CD4-positive, alpha-beta T cell treated with Interleukin-4 for 4 hours (primary cell): Measurements from ENCODE around the gene DSCAM.

ENCODE experiments used
- DNase-seq: peaks from one replicate; pipeline ENCODE4 v3.0.0-alpha.2; 2020

The DSCAM gene

DNA sequence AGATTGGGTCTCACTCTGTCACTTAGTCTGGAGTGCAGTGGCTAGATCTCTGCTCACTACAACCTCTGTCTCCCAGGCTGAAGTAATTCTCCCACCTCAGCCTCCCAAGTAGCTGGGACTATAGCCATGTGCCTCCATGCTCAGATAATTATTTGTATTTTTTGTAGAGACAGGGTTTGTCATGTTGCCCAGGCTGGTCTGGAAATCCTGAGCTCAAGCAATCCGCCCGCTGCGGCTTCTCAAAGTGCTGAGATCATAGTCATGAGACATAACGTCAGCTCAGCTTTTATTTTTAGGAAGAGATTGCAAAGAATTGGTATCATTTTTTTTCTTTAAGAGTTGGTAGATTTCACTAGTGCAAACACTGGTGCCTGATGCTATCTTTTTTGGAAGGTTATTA, 244.9 kb downstream of the DSCAM start:
- no peak for DNase-seq

DNA sequence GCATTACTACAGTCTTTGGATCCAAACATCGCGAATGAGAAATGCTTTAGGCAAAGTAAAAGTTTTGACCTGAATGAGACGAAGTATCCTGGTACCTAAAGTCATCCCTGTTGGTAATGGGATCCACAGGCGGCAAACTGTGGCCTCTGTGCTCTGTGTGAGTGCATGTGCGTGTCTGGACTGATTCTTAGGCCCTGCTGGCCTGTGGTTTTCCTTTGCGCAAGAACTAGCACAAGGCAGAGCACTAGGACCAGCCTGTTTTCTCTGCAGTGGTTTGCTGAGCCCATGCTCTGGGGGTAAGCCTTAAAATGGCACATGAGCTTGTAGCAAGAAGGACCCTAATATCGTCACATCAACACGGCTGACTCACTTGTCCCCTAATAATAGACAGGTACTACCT, 251.2 kb downstream of the DSCAM start:
- no peak for DNase-seq

DNA sequence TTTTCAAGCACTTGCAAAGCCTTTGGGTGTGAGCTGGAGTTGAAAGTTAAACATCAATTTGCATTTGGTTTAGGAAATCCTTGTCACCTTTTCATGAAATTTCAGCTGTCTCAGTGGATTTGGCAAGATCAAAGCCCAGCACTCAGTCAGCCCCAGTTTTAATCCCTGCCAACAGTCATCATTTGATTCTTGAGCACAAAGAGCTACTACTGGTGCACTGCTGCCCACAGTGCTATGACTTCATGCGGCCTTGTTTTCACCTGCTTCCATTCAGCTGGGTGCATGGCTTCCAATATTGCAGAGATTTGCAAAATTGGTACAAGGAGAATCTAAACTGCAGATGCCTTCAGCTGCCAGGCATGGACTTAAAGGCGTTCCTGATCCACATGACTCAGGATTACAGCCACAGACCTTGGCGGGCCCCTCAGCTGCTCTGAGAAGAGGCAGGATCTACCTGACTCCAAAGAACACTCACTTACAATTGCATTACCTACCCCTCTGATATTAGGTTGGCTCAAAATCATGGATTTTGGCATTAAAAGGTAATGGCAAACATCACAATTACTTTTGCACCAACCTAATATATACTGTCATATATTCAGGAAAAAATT, 259.1 kb downstream of the DSCAM start:
- DNase-seq = no peak

DNA sequence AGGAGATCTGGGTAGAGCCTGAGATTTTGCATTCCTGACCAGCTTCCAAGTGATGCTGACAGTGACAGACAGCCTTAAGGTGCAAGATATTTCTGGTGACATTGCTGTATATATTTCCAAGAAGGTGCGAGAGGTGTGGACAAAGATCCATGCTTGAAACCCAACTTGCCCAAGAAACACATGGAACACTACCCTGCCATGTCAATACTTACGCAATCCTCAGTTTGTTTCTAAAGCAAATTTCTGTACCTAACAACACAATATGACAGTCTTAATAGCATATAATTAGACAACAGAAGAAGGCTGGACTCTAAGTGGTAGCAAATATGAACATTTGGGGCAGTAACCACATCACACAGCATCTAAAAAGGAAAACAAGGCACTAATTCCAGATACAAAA, 260.4 kb downstream of the DSCAM start:
- no peak for DNase-seq

DNA sequence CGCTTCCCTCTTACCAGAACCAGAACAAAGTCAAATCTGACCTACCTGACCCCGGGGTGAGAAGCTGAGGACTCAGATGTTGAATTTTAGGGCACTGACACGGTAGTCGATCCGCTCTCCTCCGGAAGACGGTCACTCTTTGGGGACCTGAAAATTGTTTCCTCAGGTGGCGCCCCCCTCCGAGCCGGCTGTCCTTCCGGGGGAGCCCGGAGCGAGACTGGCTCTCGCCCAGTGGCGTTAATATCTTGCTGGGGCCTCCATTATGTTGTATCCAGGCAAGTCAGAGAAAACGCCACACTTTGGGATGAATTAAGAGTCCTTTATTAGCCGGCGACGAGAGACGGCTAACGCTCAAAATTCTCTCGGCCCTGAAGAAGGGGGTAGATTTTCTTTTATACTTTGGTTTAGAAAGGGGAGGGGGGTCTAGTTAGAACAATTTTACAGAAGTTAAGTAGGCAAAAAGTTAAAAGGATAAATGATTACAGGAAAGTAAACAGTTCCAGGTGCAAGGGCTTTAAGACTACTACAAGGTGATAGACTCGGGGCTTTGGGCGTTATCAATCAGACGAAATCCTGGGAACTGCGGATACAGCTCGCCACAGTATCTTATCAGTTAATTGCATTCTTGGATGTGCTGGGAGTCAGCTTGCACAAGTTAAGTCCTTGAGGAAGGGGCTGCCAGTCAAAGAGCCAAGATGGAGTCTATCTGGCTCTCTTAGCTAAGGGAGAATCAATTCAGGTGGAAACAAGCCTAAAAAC, 269.5 kb downstream of the DSCAM start:
- no peak for DNase-seq

DNA sequence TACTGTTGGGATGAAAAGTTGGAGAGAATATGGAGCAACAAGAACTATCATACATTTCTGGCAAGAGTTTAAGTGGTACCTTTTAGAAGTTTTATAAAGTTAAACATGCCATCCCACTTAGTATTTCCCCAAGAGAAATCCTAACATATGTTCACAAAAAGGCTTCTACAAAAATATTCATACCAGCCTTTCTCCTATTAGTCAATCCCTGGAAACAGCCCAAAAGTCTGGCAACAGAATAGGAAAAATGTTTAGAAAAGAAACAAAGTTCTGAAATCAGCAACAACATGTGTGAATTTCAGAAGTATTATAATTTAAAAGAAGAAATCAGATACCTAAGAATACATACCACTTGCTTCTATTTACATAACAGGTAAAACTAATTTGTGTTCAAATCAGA, 271.0 kb downstream of the DSCAM start:
- DNase-seq = no peak

DNA sequence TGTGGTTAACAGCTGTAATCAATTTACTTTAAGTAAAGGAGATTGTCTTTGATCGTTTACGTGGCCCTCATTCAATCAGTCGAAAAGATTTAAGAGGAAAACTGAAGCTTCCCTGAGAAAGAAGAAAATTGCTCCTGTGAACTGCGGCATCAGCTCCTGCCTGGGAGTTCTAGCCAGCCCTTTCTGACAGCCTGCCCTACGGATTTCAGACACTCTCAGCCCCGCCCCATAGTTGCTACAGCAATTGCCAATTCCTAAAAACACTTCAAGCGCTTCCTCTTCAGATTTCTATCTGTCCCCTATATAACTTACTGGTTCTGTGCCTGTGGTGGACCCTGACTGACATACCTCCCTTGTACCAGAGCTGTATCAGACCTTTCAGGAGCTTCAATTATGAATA, 277.6 kb downstream of the DSCAM start:
- DNase-seq = no peak

DNA sequence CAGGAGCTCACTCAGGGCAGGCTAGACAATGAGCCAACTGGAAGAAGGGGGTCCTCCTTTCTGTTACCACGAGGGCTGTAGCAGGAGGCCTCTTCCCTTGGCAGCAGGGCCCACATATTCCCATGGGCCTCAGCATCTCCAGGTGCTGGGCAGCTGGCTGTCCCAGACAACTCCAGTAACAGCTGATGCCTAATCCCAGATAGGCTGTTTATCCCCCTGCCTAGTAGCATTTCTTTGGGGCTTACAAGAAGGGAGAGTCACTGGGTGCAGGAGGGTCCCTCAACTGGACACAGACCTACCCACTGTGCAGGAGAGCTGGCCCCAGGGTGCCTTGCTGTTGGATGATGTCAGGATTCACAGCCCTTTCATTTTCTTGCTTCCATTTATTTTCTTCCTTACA, 278.2 kb downstream of the DSCAM start:
- no peak for DNase-seq

DNA sequence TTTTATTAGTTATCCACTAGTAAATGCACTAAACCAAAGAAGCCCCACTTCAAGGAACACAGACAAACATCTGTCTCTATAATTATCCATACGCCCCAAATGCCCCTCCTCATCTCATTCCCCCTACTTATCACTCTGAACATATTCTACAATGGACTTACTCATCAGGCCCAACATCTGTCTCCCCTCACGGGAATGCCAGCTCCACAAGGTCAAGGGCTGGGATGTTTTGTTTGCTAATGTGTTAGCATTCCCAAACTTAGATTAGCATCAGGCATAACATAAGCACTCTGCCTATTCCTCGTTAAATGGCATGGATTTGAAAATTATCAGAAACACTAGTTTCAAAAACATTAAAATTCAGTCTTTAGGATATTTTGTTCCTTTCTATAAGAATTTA, 279.5 kb downstream of the DSCAM start:
- DNase-seq = no peak

DNA sequence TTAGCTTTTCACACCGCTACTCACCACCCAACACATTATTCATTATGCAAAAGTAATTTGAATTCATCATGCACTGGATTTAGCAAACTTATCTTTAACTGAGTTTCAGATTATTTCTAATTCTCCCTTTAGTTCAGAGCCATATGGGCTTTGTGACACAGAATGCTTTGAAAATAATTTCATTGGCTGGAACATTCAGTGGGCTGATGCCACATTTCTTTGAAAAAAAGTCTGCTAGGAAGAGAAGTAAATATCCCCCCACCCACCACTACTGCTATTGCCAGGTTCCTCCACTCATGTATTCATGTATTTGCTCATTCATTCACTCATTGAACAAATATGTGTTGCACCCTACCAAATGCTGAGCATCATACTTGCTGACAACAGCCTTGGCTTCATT, 280.5 kb downstream of the DSCAM start:
- DNase-seq = no peak

DNA sequence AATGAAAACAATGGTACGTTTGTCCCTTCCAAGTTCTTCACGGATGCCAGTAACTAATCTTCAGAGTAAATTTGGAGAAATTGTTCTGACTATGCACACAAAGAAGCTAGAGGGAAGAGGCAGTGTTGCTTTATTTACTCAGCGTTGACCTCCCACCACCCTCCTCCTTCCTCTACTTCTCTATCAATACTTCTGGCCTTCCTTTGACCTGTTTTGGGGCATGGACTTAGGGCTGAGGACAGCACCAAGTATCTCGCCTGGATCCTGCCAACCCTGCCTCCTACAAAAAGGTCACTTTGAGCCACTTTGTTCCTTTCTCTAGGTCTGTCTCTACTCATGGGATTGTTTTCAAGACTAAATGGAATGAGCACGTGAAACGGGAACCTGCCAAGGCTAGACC, 282.6 kb downstream of the DSCAM start:
- no peak for DNase-seq

DNA sequence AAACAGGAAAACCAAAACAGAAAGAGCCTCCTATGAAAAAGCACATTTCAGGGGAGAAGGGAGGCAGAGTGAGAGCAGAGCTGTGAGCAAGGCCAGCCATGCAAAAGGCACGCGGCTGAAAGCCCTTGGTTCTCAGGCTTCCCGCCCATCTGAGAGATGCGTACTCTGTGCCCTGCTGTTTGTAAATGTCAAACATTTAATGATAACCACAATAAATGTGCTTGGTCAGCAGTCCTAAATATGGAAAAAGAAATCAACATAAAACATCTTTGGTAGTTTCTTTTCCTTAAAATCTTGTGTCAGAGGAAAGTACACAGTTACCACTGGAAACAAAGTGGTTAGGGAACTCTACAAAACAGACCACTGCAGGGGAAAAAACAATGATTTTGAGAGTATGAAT, 283.1 kb downstream of the DSCAM start:
- no peak for DNase-seq

DNA sequence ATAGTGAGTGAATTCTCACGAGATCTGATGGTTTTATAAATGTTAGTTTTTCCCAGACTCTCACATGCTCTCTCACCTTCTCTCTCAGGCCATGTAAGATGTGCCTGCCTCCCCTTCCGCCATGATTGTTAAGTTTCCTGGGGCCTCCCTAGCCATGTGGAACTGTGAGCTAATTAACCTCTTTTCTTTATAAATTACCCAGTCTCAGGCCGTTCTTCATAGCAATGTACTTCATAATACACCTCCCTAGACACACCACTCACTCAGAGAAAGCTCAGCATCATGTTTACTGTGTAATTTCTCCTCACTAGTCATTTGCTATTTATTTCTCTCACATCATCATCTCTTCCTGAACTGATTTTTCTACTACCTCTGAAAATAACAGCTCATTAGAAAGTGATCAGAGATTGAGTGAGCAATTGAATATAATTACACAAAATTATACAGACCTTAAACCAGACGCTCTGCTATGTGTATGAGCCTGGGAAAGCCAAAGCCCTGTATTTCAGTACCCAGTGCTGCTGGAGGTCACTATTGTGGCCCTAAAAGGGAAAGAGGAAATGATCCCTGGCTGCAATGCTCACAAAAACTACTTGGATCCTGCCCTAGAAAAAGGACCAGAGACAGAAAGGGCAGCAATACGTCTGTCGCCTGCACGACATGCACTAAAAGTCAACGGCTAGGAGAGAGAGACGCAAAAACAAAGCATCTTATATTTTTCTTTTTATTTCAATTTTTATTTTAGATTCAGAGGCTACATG, 284.5 kb downstream of the DSCAM start:
- DNase-seq = no peak

DNA sequence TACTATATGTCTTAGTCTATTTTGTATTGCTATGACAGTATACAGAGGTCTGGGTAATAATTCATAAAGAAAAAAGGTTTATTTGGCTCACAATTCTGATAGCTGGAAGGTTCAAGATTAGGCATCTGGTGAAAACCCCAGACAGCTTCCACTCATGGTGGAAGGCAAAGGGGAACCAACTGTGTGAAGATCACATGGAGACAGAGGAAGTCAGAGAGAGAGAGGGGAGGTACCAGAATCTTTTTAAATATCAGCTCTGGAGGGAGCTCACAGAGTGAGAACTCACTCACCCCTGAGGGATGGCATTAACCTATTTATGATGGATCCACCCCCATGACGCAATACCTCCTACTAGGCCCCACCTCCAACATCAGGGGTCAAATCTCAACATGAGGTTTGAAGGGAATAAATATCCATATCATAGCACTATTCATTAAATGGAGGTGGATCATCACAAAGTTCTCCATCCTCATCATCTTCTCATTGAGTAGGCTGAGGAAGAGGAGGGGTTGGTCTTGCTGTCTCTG, 290.5 kb downstream of the DSCAM start:
- no peak for DNase-seq

DNA sequence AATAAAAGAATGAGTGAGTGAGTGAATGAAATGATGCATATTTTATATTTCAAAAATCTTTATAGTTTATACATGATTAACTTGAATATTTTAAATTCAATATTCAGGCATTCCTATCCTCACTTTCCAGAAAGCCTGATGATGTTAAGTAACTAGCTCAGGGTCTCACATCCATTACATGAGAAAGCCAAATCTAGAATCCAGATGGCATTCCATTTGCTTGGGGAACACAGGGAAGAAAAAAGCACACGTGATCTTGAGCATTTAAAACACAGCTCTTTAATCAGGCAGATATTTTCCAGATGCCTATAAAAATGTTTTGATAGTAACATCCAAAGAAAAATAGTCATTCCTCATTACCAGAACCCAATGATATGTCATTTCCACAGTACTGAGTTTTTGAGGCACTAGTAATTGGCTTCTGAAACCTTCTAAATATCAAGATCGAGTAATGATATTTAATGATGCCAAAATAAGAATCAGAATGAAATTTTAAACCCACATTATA, 291.9 kb downstream of the DSCAM start:
- DNase-seq = no peak

DNA sequence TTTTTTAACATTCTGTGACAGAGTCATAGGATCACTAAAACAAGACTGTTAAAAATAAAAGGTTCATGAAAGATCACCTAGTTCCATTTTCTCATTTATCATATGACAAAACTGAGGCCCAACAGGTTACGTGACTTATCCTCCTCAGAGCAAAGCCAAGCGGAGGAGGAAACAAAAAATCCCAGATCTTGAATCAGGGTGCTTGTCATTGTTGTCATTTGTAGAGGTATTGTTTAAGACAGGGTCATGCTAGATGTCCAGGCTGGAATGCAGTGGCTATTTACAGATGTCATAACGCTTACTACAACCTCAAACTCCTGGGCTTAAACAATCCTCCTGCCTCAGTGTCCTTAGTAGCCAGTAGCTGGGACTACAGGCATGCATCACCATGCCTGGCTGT, 293.2 kb downstream of the DSCAM start:
- no peak for DNase-seq

DNA sequence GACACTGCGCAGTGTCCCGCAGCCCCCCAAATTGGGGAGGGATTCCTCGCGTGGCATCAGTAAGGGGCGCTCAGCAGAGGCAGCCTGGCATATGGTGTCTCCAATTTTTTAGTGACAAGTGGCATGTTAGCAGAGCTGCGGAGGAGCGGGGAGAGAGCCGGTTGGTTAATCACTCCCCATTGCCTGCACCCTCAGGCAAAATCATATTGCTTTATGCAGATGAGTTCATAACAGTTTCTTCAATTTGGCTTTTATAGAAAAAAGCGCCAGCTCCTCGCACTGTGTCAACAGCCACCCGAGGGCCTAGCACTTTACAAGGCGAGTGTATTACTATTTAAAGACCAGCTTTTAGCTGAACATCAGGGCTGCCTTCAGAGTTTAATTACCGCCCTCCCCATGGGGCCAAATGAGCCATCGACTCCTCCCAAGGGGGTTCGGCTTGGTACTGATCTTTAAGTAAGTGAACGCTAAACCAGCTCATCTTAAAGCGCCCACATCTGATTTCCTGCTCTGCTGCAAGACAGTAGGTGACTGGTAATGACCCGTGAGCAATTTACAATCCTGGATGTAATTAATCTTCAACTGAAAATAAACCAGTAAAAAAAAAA, 298.9 kb downstream of the DSCAM start:
- DNase-seq = no peak

DNA sequence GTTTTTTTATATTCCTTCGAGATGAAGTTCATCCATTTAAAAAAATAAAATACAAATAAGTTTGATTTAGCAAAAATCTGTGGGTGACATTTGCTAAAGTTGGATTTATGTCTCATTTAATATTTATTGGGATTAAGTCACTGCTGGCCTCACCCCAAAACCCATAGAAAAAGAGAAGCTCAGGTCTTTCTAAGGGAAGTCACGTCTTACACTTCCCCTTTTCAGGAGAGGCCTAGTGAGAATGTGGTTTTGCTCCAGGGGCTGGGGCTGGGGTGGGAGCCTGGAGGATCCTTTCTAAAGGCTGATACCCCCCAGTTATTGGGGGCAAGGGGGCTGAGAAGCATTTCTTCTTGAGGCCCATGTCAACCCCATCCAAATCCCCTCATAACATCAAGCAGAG, 300.3 kb downstream of the DSCAM start:
- DNase-seq = no peak

DNA sequence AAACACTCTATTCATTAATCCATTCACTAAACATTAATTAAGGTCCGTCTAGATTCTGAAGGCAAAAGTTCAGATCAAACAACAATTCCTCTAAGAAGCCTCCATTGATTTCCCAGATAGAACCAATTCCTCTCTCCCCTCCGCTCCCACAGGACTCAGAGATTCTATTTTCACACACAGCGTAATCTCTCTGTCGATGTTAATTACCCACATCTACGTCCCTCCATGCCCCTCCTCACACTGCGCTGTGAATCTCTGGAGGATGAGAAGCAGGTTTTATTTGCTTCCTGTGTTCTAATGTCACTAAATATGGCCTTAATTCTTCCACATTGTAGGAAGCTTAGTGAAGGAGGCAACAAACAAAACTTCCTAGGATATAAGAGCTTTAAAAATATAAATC, 306.7 kb downstream of the DSCAM start:
- DNase-seq = no peak

DNA sequence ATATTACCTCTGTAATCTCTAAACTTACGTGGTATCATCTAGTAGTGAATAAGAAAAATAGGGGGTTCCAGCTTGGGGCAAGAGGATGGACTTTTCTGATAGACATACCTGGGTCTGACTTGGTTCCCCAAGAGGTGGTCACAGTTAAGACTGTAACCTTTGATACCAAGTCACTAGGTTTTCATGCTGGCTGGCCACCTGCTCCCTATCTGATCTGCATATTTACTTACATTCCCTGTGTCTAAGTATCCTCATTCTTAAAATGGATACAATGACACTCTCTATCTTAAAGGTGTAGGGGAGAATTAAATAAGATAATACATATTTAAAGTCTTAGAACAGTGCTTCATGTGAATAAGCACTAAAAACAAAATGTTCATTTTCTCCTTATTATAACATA, 312.1 kb downstream of the DSCAM start:
- no peak for DNase-seq

DNA sequence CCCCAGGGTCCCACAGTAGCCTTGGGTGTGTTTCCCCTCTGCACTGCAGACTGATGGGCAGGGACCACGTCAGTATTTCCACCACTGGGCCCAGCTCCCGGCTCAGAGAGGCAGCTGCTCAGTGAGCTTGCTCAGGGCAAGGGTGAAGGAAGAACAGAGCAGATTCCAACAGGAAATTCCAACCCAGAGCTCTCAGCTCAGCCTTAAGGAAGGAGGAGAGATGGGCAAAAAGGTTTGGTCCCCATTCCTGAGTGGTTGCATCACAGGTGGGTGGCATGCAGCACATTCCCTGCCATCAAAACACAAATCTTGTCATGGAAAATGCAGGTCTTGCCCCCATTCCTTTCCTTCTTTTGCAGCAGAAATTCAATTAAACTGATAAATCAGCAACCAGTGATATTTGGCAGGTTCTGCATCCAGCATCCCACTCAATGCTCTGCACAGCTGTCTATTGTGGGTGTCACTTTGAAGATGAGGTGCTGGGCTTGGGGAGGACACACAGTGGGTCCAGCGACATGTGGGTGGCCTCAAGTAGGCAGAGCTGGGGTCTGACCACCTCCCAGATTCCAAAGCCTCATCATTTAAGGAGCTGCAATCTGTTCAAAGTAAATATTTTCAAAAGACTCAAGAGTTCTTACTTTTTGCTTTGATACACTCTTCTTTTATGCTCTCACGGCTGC, 315.4 kb downstream of the DSCAM start:
- no peak for DNase-seq

DNA sequence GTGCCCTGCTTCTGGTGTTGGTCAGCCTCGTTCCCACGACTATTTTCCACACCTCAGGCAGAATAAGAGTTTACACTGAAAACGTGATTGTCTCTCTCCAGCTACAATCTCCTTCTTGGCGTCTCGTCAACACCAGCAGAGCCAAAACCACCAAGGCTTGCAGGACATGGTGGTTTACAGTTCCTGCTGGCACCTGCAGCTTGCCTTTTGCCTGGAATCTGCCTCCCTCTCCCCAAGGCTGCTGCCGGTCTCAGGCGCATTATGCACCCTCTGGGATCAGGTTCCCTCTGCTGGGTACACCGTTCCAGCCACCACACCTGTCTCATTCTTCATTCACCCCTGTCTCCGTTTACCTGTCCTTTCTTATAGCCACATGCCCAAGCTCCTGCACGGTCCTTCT, 315.9 kb downstream of the DSCAM start:
- no peak for DNase-seq

DNA sequence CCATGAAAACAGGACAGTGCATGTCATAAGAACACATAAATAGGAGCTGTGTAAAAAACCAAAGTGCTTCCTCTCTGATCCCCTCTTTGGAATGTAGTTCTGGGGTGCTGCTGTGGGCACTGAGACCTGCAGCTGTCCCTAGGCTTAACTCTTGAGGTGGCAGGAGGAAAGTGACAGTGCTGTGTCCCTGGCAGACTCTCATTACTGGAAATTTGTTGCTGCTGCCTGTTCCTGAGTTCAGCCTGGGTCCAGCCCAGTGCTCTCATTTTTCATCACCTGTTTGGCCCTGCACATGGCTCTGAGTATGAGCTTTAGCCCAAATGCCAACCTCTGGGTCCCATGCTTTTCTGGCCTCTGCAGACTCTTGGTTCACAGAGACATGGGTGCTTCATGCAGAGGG, 329.3 kb downstream of the DSCAM start:
- DNase-seq = no peak
